K562 (cell line): ENCODE data around the gene DUSP10. TPM values are rescaled to one million over a fixed set of nuclear protein-coding genes. Genes with fewer than 3 reads are reported as not detected.

Experiments used
- BCL6 ChIP-seq: fragments of 250-450 bp; sonication (Bioruptor Pico); IDR thresholded peaks from 2 replicates; pipeline ENCODE4 v1.4.0; 2020
- ELF2 ChIP-seq: fragments of 250-450 bp; sonication (Bioruptor Pico); IDR thresholded peaks from 2 replicates; pipeline ENCODE4 v1.5.0; 2021; ENCODE audit warnings: mild to moderate bottlenecking
- FOSL1 ChIP-seq: fragments of 200-800 bp; sonication (Bioruptor generic); conservative IDR thresholded peaks from 2 replicates; pipeline ENCODE4 v1.6.1; 2016; ENCODE audit warnings: missing genetic modification characterization, missing compliant biosample characterization
- FOXA3 ChIP-seq, 2 experiments: fragments of 450-650 bp in 1 of 2; sonication (generic) in 1 of 2; formaldehyde crosslinking; IDR thresholded peaks in 1 of 2; conservative IDR thresholded peaks in 1 of 2; 2 replicates each; pipeline versions ENCODE4 v1.4.0 to v1.8.0; 2020 to 2022; ENCODE audit warnings: mild to moderate bottlenecking in 2 of 2, missing genetic modification reagents in 1 of 2
- FOXJ3 ChIP-seq: sonication (generic); formaldehyde crosslinking; IDR thresholded peaks from 2 replicates; pipeline ENCODE4 v1.4.0; 2020; ENCODE audit warnings: mild to moderate bottlenecking, missing genetic modification reagents
- GABPA ChIP-seq: fragments of 200-800 bp; sonication (Bioruptor generic); conservative IDR thresholded peaks from 2 replicates; pipeline ENCODE4 v1.6.1; 2016; ENCODE audit warnings: low read depth, missing genetic modification characterization, missing compliant biosample characterization
- L3MBTL2 ChIP-seq: fragments of 450-650 bp; IDR thresholded peaks from 2 replicates; pipeline ENCODE4 v1.6.1; 2016; ENCODE audit warnings: mild to moderate bottlenecking, moderate library complexity
- NFE2 ChIP-seq: IDR thresholded peaks from 2 replicates; pipeline ENCODE4 v1.6.1; 2014; ENCODE audit warnings: antibody characterized with exemption, low read depth
- NR2C1 ChIP-seq, 2 experiments: fragments of 450-650 bp; IDR thresholded peaks; 2 replicates each; pipeline ENCODE4 v1.6.1; 2017; ENCODE audit warnings: mild to moderate bottlenecking in 2 of 2, antibody characterized with exemption in 1 of 2, inconsistent platforms in 1 of 2, missing compliant biosample characterization in 1 of 2, missing genetic modification characterization in 1 of 2
- PKNOX1 ChIP-seq: fragments of 450-650 bp; IDR thresholded peaks from 2 replicates; pipeline ENCODE4 v1.6.1; 2016
- SIN3B ChIP-seq: fragments of 450-650 bp; IDR thresholded peaks from 2 replicates; pipeline ENCODE4 v1.6.1; 2017; ENCODE audit warnings: low read depth, mild to moderate bottlenecking, moderate library complexity
- TCF7L2 ChIP-seq: fragments of 150-350 bp; IDR thresholded peaks from 2 replicates; pipeline ENCODE4 v1.6.1; 2016; ENCODE audit warnings: low read depth, mild to moderate bottlenecking, low read length, moderate library complexity
- TRIM28 ChIP-seq: fragments of 450-650 bp; IDR thresholded peaks from 2 replicates; pipeline ENCODE4 v1.6.1; 2017
- ZNF3 ChIP-seq: fragments of 250-450 bp; sonication (Bioruptor Pico); IDR thresholded peaks from 2 replicates; pipeline ENCODE4 v1.5.0; 2021; ENCODE audit warnings: mild to moderate bottlenecking, moderate library complexity
- polyA plus RNA-seq, 8 experiments: library from polyadenylated mRNA; depleted of rRNA in 4 of 8; stranded (reverse) in 5 of 8; unstranded in 3 of 8; fragments of >200 nt; fragmentation: Nextera tagmentation in 2 of 8; fragmentation: Illumina TruSeq in 1 of 8; extraction: Ambion mirVana in 2 of 8; extraction: Trizol in 1 of 8; gene quantifications; 2 replicates each; pipeline versions ENCODE4 v1.2.1 to v1.2.3, GENCODE V29; 2011 to 2014; ENCODE audit warnings: inconsistent platforms in 1 of 8, missing spikeins in 1 of 8
- total RNA-seq, 7 experiments: library from RNA; depleted of rRNA in 6 of 7; stranded (reverse); fragments of >200 nt in 6 of 7; fragmentation: Illumina TruSeq in 2 of 7; extraction: Trizol in 2 of 7; gene quantifications; 2 replicates each; pipeline versions ENCODE4 v1.2.1 to v1.2.3, GENCODE V29; 2011 to 2021; ENCODE audit warnings: low replicate concordance in 1 of 7

DUSP10 gene
- total and polyA plus RNA-seq, 9 of the 15 experiments (the other 6 are each of a cell fraction or from before 2014, with no cell fraction given): 1.7 to 8.3 (median 6.1) TPM

GRCh38 chr1:221672239-221672645 lies 69.6 kb downstream of the DUSP10 start (continued):
- no peak for TF ChIP-seq PKNOX1
- TF ChIP-seq FOXA3 (CRISPR knock-in tag; conservative IDR thresholded peaks at IDR 0.05 in 1 of 2, IDR thresholded peaks at IDR 0.05 in 1 of 2): 0 out of 4 replicates have a peak, but pooled peaks of 1 of the 2 experiments have one; percentile 16
- no peak for TF ChIP-seq SIN3B
- no peak for TF ChIP-seq FOXJ3 (CRISPR knock-in tag)
- no peak for TF ChIP-seq NR2C1 (IDR thresholded peaks at IDR 0.05)
- no peak for TF ChIP-seq NR2C1 (tag; IDR thresholded peaks at IDR 0.05)
- TF ChIP-seq FOSL1: peak; percentile 53
- no peak for TF ChIP-seq TRIM28
- 0 out of 2 replicates have a peak, but pooled peaks have one; percentile 18 for TF ChIP-seq GABPA
- no peak for TF ChIP-seq ZNF3
- TF ChIP-seq TCF7L2: no peak
- no peak for TF ChIP-seq NFE2
- TF ChIP-seq L3MBTL2: no peak
- TF ChIP-seq ELF2 (CRISPR knock-in tag): no peak
- no peak for TF ChIP-seq BCL6 (CRISPR knock-in tag)
